ENCODE data around the gene EXOSC6. TPM values are rescaled to one million over a fixed set of nuclear protein-coding genes. Genes with fewer than 3 reads are reported as not detected.
"Not testable (repeated sequence)": the region's sequence is repeated elsewhere in the genome, so short reads cannot be mapped to it uniquely, and the experiment has no call there.

EXOSC6 gene
- total and polyA plus RNA-seq, 2 of the 4 experiments (the other 2 are of a cell fraction) = 5.8 to 7.0 TPM

- H4K91ac ChIP-seq (ENCODE audit: insufficient read depth, low read depth, low read length); CTCF ChIA-PET; H3K4me1 ChIP-seq (ENCODE audit: control insufficient read depth, insufficient read depth, low read length); H3K36me3 ChIP-seq (ENCODE audit: control insufficient read depth, insufficient read depth, low read length); H3K14ac ChIP-seq (replicated peaks; ENCODE audit: low read depth, low read length); H3K9ac ChIP-seq (ENCODE audit: low read depth, low read length); H3K27me3 ChIP-seq (ENCODE audit: control insufficient read depth, insufficient read depth, low read length); H3K18ac ChIP-seq (ENCODE audit: low read depth, low read length); H3K9me3 ChIP-seq (ENCODE audit: control insufficient read depth, insufficient read depth, low read length); H4K20me1 ChIP-seq (ENCODE audit: insufficient read depth, low read length); H3K9me1 ChIP-seq (ENCODE audit: insufficient read depth, low read length); ATAC-seq (ENCODE audit: low read depth); H2AK9ac ChIP-seq (replicated peaks; ENCODE audit: low read depth, low read length, poor library complexity); H2BK120ac ChIP-seq (ENCODE audit: low read depth, low read length); in situ Hi-C loops (cut with MboI; ENCODE audit: low sequenced_read_pairs); H4K5ac ChIP-seq (ENCODE audit: low read depth, low read length); DNase-seq; H2BK20ac ChIP-seq (ENCODE audit: low read depth, low read length); BruUV-seq (replicated peaks); dilution Hi-C loops (cut with HindIII; ENCODE audit: low sequenced_read_pairs, unreplicated experiment); POLR2A ChIA-PET (ENCODE audit: unreplicated experiment); H2BK5ac ChIP-seq (ENCODE audit: low read depth, low read length, poor library complexity, severe bottlenecking); intact Hi-C loops (cut with micrococcal nuclease); H3K4me2 ChIP-seq (ENCODE audit: low read depth, low read length); H2BK15ac ChIP-seq (ENCODE audit: low read depth, low read length); H3K79me1 ChIP-seq (ENCODE audit: low read depth in 1 of 2, low read length in 2 of 2); H3K4me3 ChIP-seq (ENCODE audit: insufficient read depth, low read depth, low read length); H4K8ac ChIP-seq (ENCODE audit: low read depth in 2 of 2, low read length in 2 of 2); H3K56ac ChIP-seq (ENCODE audit: extremely low read depth, insufficient read depth, low read length); H3K27ac ChIP-seq (ENCODE audit: insufficient read depth, low read length); H3K4ac ChIP-seq (ENCODE audit: low read depth, low read length); H2AFZ ChIP-seq (replicated peaks; ENCODE audit: low read length, poor library complexity); H3K23ac ChIP-seq (ENCODE audit: low read depth, low read length); H2AK5ac ChIP-seq (ENCODE audit: low read depth, low read length): not testable (repeated sequence)
- WGBS, 2 experiments (ENCODE audit: extremely low coverage in 2 of 2, insufficient read length in 1 of 2) = 85% methylated on average over 5 of the region's 9 CpGs; no CpG with 5 or more reads in 1 of the 2 experiments
Observed at GRCh38 chr16:70198230-70198629, 53.5 kb downstream of the EXOSC6 start.

GRCh38 chr16:70197611-70198010 is 54.1 kb downstream of the EXOSC6 start:
- H3K9me3 ChIP-seq (ENCODE audit: control insufficient read depth, insufficient read depth, low read length); H3K4ac ChIP-seq (ENCODE audit: low read depth, low read length); intact Hi-C loops (cut with micrococcal nuclease); H3K23ac ChIP-seq (ENCODE audit: low read depth, low read length); CTCF ChIA-PET; H3K9me1 ChIP-seq (ENCODE audit: insufficient read depth, low read length); H3K18ac ChIP-seq (ENCODE audit: low read depth, low read length); dilution Hi-C loops (cut with HindIII; ENCODE audit: low sequenced_read_pairs, unreplicated experiment); BruUV-seq (replicated peaks); H2AK5ac ChIP-seq (ENCODE audit: low read depth, low read length); H3K27ac ChIP-seq (ENCODE audit: insufficient read depth, low read length); POLR2A ChIA-PET (ENCODE audit: unreplicated experiment); H4K91ac ChIP-seq (ENCODE audit: insufficient read depth, low read depth, low read length); H2AK9ac ChIP-seq (replicated peaks; ENCODE audit: low read depth, low read length, poor library complexity); H2BK120ac ChIP-seq (ENCODE audit: low read depth, low read length); H3K36me3 ChIP-seq (ENCODE audit: control insufficient read depth, insufficient read depth, low read length); H3K4me2 ChIP-seq (ENCODE audit: low read depth, low read length); H3K56ac ChIP-seq (ENCODE audit: extremely low read depth, insufficient read depth, low read length); H4K8ac ChIP-seq (ENCODE audit: low read depth in 2 of 2, low read length in 2 of 2); H3K9ac ChIP-seq (ENCODE audit: low read depth, low read length); DNase-seq; H2BK20ac ChIP-seq (ENCODE audit: low read depth, low read length); in situ Hi-C loops (cut with MboI; ENCODE audit: low sequenced_read_pairs); H3K4me3 ChIP-seq (ENCODE audit: insufficient read depth, low read depth, low read length); H2BK15ac ChIP-seq (ENCODE audit: low read depth, low read length); H2BK5ac ChIP-seq (ENCODE audit: low read depth, low read length, poor library complexity, severe bottlenecking); H3K79me1 ChIP-seq (ENCODE audit: low read depth in 1 of 2, low read length in 2 of 2); H3K27me3 ChIP-seq (ENCODE audit: control insufficient read depth, insufficient read depth, low read length); H2AFZ ChIP-seq (replicated peaks; ENCODE audit: low read length, poor library complexity); H3K14ac ChIP-seq (replicated peaks; ENCODE audit: low read depth, low read length); H4K5ac ChIP-seq (ENCODE audit: low read depth, low read length); H4K20me1 ChIP-seq (ENCODE audit: insufficient read depth, low read length); H3K4me1 ChIP-seq (ENCODE audit: control insufficient read depth, insufficient read depth, low read length); ATAC-seq (ENCODE audit: low read depth): not testable (repeated sequence)
- no CpG with 5 or more reads among the region's 7 CpGs for whole genome bisulfite sequencing, 2 experiments (ENCODE audit: extremely low coverage in 2 of 2, insufficient read length in 1 of 2)

Measured in IMR-90 (cell line).